Activated naive CD4-positive, alpha-beta T cell treated with Interleukin-2 at 50 U/mL for 16 hours (primary cell): Measurements from ENCODE around the gene PPID.
"Not testable (repeated sequence)": the region's sequence is repeated elsewhere in the genome, so short reads cannot be mapped to it uniquely, and the experiment has no call there.

ENCODE experiments used
- DNase-seq: peaks from one replicate; pipeline ENCODE4 v3.0.0-alpha.2; 2020

The PPID gene

GRCh38 chr4:158664806-158665205, 58.4 kb downstream of the PPID start:
- no peak for DNase-seq

DNA sequence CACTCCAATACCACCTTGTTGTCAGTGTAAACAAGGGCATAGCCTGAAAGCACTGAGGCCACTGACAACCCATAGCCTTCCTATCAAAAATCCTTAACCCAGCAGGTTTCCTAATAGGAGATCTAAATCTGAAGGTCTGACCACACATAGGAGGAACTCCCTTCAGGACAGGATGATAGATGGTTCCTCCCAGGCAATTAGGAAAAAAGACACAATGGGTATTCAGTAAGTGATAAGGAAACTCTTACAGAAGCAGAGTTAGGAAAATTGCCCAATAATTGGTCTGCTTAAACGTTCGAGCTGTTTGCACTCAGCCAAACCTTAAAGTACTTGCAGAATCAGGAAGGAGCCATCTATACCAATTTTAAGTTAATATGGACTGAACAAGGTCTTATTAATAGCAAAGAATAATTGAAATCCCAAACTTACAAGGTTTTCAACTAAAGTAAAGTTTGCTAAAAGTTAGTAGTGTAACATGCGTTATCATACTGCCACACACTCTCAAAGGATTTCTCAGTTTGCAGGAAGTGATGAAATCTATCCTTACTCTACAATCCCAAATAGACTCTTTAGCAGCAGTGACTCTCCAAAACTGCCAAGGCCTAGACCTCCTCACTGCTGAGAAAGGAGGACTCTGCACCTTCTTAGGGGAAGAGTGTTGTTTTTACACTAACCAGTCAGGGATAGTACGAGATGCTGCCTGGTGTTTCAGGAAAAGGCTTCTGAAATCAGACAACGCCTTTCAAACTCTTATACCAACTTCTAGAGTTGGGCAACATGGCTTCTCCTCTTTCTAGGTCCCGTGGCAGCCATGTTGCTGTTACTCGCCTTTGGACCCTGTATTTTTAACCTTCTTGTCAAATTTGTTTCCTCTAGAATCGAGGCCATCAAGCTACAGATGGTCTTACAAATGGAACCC, 59.2 kb downstream of the PPID start:
- DNase-seq, result not testable (repeated sequence)

GRCh38 chr4:158663255-158663654, 59.9 kb downstream of the PPID start:
- DNase-seq, result not testable (repeated sequence)
